ENCODE data around the gene OLFM2. TPM values are rescaled to one million over a fixed set of nuclear protein-coding genes. Genes with fewer than 3 reads are reported as not detected.

OLFM2 gene
- total and polyA plus RNA-seq, 8 donors = 2.4 to 27.4 (median 8.7) TPM

GRCh38 chr19:9966024-9966423 lies 29.7 kb upstream of the OLFM2 start:
- H3K36me3 ChIP-seq = no peaks in the 10 kb centered on the region
- H3K9me3 ChIP-seq = no peaks in the 10 kb centered on the region
- no peaks in the 10 kb centered on the region for H3K4me1 ChIP-seq
- no peak overlapping the region for H3K27ac ChIP-seq
- H3K4me3 ChIP-seq = no peak overlapping the region
- ATAC-seq (no peak), FAIRE-seq (no peak), DNase-seq (no peak)
- no peak for TF ChIP-seq CTCF (IDR thresholded peaks at IDR 0.05)
- WGBS, 2 donors = 27 to 36% methylated on average over 14 of the region's 14 CpGs
- no peaks in the 10 kb centered on the region for H3K27me3 ChIP-seq
- intact Hi-C loops (cut with DNase I) = no loop called here

- ATAC-seq (no peak), DNase-seq (no peak), FAIRE-seq (no peak)
- 31 to 42% methylated on average over 7 of the region's 7 CpGs for WGBS, 2 donors
- no peaks in the 10 kb centered on the region for H3K36me3 ChIP-seq
- intact Hi-C loops (cut with DNase I) = no loop called here
- H3K9me3 ChIP-seq = no peaks in the 10 kb centered on the region
- H3K4me3 ChIP-seq = no peak overlapping the region
- no peak for TF ChIP-seq CTCF (IDR thresholded peaks at IDR 0.05)
- H3K4me1 ChIP-seq = no peaks in the 10 kb centered on the region
- H3K27ac ChIP-seq = no peak overlapping the region
- no peaks in the 10 kb centered on the region for H3K27me3 ChIP-seq
Measured at GRCh38 chr19:9962623-9963290, 26.4 kb upstream of the OLFM2 start.

- no peak overlapping the region for H3K27ac ChIP-seq
- no peaks in the 10 kb centered on the region for H3K36me3 ChIP-seq
- H3K4me1 ChIP-seq = no peaks in the 10 kb centered on the region
- H3K27me3 ChIP-seq = no peaks in the 10 kb centered on the region
- ATAC-seq (no peak), DNase-seq (no peak), FAIRE-seq (no peak)
- TF ChIP-seq CTCF (IDR thresholded peaks at IDR 0.05) = no peak
- no peak overlapping the region for H3K4me3 ChIP-seq
- intact Hi-C loops (cut with DNase I) = no loop called here
- WGBS, 2 donors = 86 to 88% methylated on average over 4 of the region's 4 CpGs
- no peaks in the 10 kb centered on the region for H3K9me3 ChIP-seq
Measured at GRCh38 chr19:9961103-9961502, 24.8 kb upstream of the OLFM2 start.

- H3K27me3 ChIP-seq = no peaks in the 10 kb centered on the region
- intact Hi-C loops (cut with DNase I) = no loop called here
- H3K36me3 ChIP-seq = no peaks in the 10 kb centered on the region
- no peaks in the 10 kb centered on the region for H3K4me1 ChIP-seq
- ATAC-seq = no peak
- 87 to 89% methylated on average over 1 of the region's 1 CpG for WGBS, 2 donors
- no peak overlapping the region for H3K4me3 ChIP-seq
- FAIRE-seq = no peak
- H3K27ac ChIP-seq = no peak overlapping the region
- TF ChIP-seq CTCF (IDR thresholded peaks at IDR 0.05) = no peak
- DNase-seq = no peak
- H3K9me3 ChIP-seq = no peaks in the 10 kb centered on the region
Measured at GRCh38 chr19:9958379-9958821, 22.1 kb upstream of the OLFM2 start.

- no peak for TF ChIP-seq CTCF (IDR thresholded peaks at IDR 0.05)
- FAIRE-seq = no peak
- intact Hi-C loops (cut with DNase I) = no loop called here
- H3K27ac ChIP-seq = no peak overlapping the region
- H3K36me3 ChIP-seq = no peaks in the 10 kb centered on the region
- H3K9me3 ChIP-seq = no peaks in the 10 kb centered on the region
- ATAC-seq = no peak
- H3K27me3 ChIP-seq = no peaks in the 10 kb centered on the region
- DNase-seq = no peak
- H3K4me3 ChIP-seq = no peak overlapping the region
- no peaks in the 10 kb centered on the region for H3K4me1 ChIP-seq
- whole genome bisulfite sequencing, 2 donors = 50 to 65% methylated on average over 3 of the region's 3 CpGs
Measured at GRCh38 chr19:9956956-9957355, 20.6 kb upstream of the OLFM2 start.

Data from pancreas (tissue), 10 donors.